OCI-LY3 (cell line): ENCODE measurements around the gene COL6A5.

Experiments
- H2AFZ ChIP-seq: fragments of 200-600, 300-600 bp; shearing (Covaris generic); 2 replicates; pipeline ENCODE4 v1.6.0; 2014; ENCODE audit warnings: antibody characterized with exemption, low read depth, low read length
- H3K27ac ChIP-seq: fragments of 200-600, 300-600 bp; sonication (generic); 2 replicates; pipeline ENCODE4 v1.5.1; 2014; ENCODE audit warnings: mild to moderate bottlenecking, low read length, moderate library complexity, mixed read lengths
- H3K27me3 ChIP-seq: fragments of 200-600, 300-600 bp; sonication (generic); 2 replicates; pipeline ENCODE4 v1.6.1; 2014; ENCODE audit warnings: low read depth, low read length, mixed read lengths
- H3K36me3 ChIP-seq: fragments of 200-600, 300-600 bp; sonication (generic); replicated peaks from 2 replicates; pipeline ENCODE3; 2014; ENCODE audit warnings: low read depth, low read length, mixed read lengths
- H3K4me1 ChIP-seq: fragments of 300-600, 200-600 bp; sonication (generic); 2 replicates; pipeline ENCODE4 v1.6.1; 2014; ENCODE audit warnings: low read length, mixed read lengths
- H3K4me2 ChIP-seq: fragments of 200-600, 300-600 bp; sonication (generic); 2 replicates; pipeline ENCODE4 v1.6.1; 2014; ENCODE audit warnings: low read length, mixed read lengths
- H3K4me3 ChIP-seq: fragments of 300-600, 200-600 bp; sonication (generic); 2 replicates; pipeline ENCODE4 v1.5.1; 2014; ENCODE audit warnings: antibody characterized with exemption, mild to moderate bottlenecking, low read length, moderate library complexity
- H3K79me2 ChIP-seq: fragments of 300-600, 200-600 bp; shearing (Covaris generic); 2 replicates; pipeline ENCODE4 v1.6.1; 2014; ENCODE audit warnings: mild to moderate bottlenecking, low read length, mixed read lengths
- H3K9ac ChIP-seq: fragments of 300-600, 200-600 bp; shearing (Covaris generic); 2 replicates; pipeline ENCODE4 v1.6.0; 2014; ENCODE audit warnings: mild to moderate bottlenecking, low read length, moderate library complexity
- H3K9me3 ChIP-seq: fragments of 200-600, 300-600 bp; shearing (Covaris generic); 2 replicates; pipeline ENCODE4 v1.6.1; 2014; ENCODE audit warnings: low read length, mixed read lengths; ENCODE audit not compliant: insufficient read depth
- H4K20me1 ChIP-seq: fragments of 200-600, 300-600 bp; sonication (generic); 2 replicates; pipeline ENCODE4 v1.6.1; 2016; ENCODE audit warnings: low read length, mixed read lengths; ENCODE audit not compliant: insufficient read depth
- CTCF ChIP-seq: fragments of 200-600, 300-600 bp; sonication (generic); IDR thresholded peaks from 2 replicates; pipeline ENCODE4 v1.5.1; 2014; ENCODE audit warnings: antibody characterized with exemption, low read length, low read depth
- EZH2phosphoT487 ChIP-seq: fragments of 200-600 bp; shearing (Covaris generic); IDR thresholded peaks from 2 replicates; pipeline ENCODE4 v1.6.1; 2018; ENCODE audit warnings: antibody characterized with exemption, mixed run types, low read depth

Gene COL6A5

GRCh38 chr3:130312374-130312773, 33.1 kb upstream of the COL6A5 start:
- Histone ChIP-seq H3K9me3 (no peaks in the 10 kb centered on the region), H3K27me3 (peaks cover 4% of the 10 kb centered on the region; the same call in 1 of the 2 replicates), H2AFZ (no peak overlapping the region), H3K36me3 (no peaks in the 10 kb centered on the region), H3K27ac (no peak overlapping the region), H3K4me2 (no peak overlapping the region), H3K79me2 (no peaks in the 10 kb centered on the region), H3K9ac (no peak overlapping the region), H3K4me3 (no peak overlapping the region), H4K20me1 (no peaks in the 10 kb centered on the region), H3K4me1 (no peaks in the 10 kb centered on the region)
- TF ChIP-seq CTCF (no peak), EZH2phosphoT487 (no peak)

GRCh38 chr3:130316169-130316568, 29.3 kb upstream of the COL6A5 start:
- H3K9ac ChIP-seq = no peak overlapping the region
- H2AFZ ChIP-seq = no peak overlapping the region
- no peak overlapping the region for H3K27ac ChIP-seq
- no peak overlapping the region for H3K4me3 ChIP-seq
- no peaks in the 10 kb centered on the region for H3K36me3 ChIP-seq
- peaks cover 6% of the 10 kb centered on the region; the same call in 1 of the 2 replicates for H3K27me3 ChIP-seq
- no peaks in the 10 kb centered on the region for H3K79me2 ChIP-seq
- H3K9me3 ChIP-seq = no peaks in the 10 kb centered on the region
- TF ChIP-seq EZH2phosphoT487 (no peak), CTCF (no peak)
- no peak overlapping the region for H3K4me2 ChIP-seq
- H4K20me1 ChIP-seq = no peaks in the 10 kb centered on the region
- no peaks in the 10 kb centered on the region for H3K4me1 ChIP-seq

GRCh38 chr3:130323503-130323902, 22.0 kb upstream of the COL6A5 start:
- H4K20me1 ChIP-seq = no peaks in the 10 kb centered on the region
- H3K27me3 ChIP-seq = peaks cover 7% of the 10 kb centered on the region; the same call in 1 of the 2 replicates
- no peaks in the 10 kb centered on the region for H3K9me3 ChIP-seq
- no peak overlapping the region for H3K4me3 ChIP-seq
- no peak for TF ChIP-seq CTCF
- no peak for TF ChIP-seq EZH2phosphoT487
- no peaks in the 10 kb centered on the region for H3K36me3 ChIP-seq
- H3K4me1 ChIP-seq = no peaks in the 10 kb centered on the region
- H3K9ac ChIP-seq = no peak overlapping the region
- no peak overlapping the region for H3K27ac ChIP-seq
- H3K79me2 ChIP-seq = no peaks in the 10 kb centered on the region
- H3K4me2 ChIP-seq = no peak overlapping the region
- no peak overlapping the region for H2AFZ ChIP-seq

- H3K79me2 ChIP-seq = no peaks in the 10 kb centered on the region
- TF ChIP-seq CTCF (no peak), EZH2phosphoT487 (no peak)
- H3K27me3 ChIP-seq = peaks cover 2% of the 10 kb centered on the region; the same call in 1 of the 2 replicates
- no peak overlapping the region for H2AFZ ChIP-seq
- no peak overlapping the region for H3K4me2 ChIP-seq
- no peaks in the 10 kb centered on the region for H3K9me3 ChIP-seq
- no peaks in the 10 kb centered on the region for H3K4me1 ChIP-seq
- H3K27ac ChIP-seq = no peak overlapping the region
- no peak overlapping the region for H3K9ac ChIP-seq
- no peaks in the 10 kb centered on the region for H4K20me1 ChIP-seq
- no peak overlapping the region for H3K4me3 ChIP-seq
- H3K36me3 ChIP-seq = no peaks in the 10 kb centered on the region
Observed at GRCh38 chr3:130340766-130341165, 4.7 kb upstream of the COL6A5 start.
